K562 (cell line): ENCODE results near the gene NALCN. TPM values are rescaled to one million over a fixed set of nuclear protein-coding genes. Genes with fewer than 3 reads are reported as not detected.

Experiments used
- ATAC-seq: fragments of 200-7000 bp; cut with Tn5 transposase; 3 replicates; pipeline ENCODE4 v1.9.1; 2020; ENCODE audit warnings: moderate library complexity
- BruUV-seq: library from RNA; stranded (reverse); fragments of 400-500 nt; replicated peaks from 2 replicates; lab custom pipeline; 2021; lab: Mats Ljungman, UMichigan
- CTCF ChIA-PET: fragments of 300-600 bp; formaldehyde crosslinking; extraction: SDS; loops from one replicate; lab custom pipeline; 2021; ENCODE audit warnings: low intra/inter-chr PET ratio; lab: Yijun Ruan, JAX
- POLR2A ChIA-PET: fragments of 300-600, 350-650 bp; sonication (Branson Sonifier 250); formaldehyde crosslinking; extraction: SDS; loops from one replicate; lab custom pipeline; 2021; ENCODE audit warnings: antibody characterized with exemption, inconsistent platforms; lab: Yijun Ruan, JAX
- DNase-seq, 4 experiments: peaks; one replicate each; pipeline versions ENCODE4 v3.0.0 to v3.0.0-alpha.2; 2011 to 2018; ENCODE audit warnings: low spot score in 3 of 4, mixed read lengths in 3 of 4; ENCODE audit errors: extremely low read depth in 1 of 4
- FAIRE-seq: peaks from 2 replicates; lab custom pipeline; 2011; peaks lifted over from hg19 to GRCh38; lab: Jason Lieb, UNC
- H2AFZ ChIP-seq: 2 replicates; pipeline ENCODE4 v1.6.0; 2011; ENCODE audit warnings: low read depth, low read length, control low read depth, inconsistent platforms
- H3K27ac ChIP-seq: fragments of 200-600 bp; 3 replicates; pipeline ENCODE4 v1.8.0; 2011; ENCODE audit warnings: low read depth, mild to moderate bottlenecking, control low read depth, inconsistent platforms, low read length, moderate library complexity, mixed read lengths; ENCODE audit errors: extremely low read depth
- H3K27me3 ChIP-seq, 2 experiments: fragments of 300-600 bp in 1 of 2; 2 replicates in 1 of 2; 3 replicates in 1 of 2; pipeline versions ENCODE4 v1.6.0 to v1.8.0; 2011; ENCODE audit warnings: inconsistent platforms in 2 of 2, low read length in 2 of 2, mild to moderate bottlenecking in 1 of 2, mixed read lengths in 1 of 2, moderate library complexity in 1 of 2; ENCODE audit not compliant: control insufficient read depth in 2 of 2, insufficient read depth in 2 of 2
- H3K36me3 ChIP-seq: fragments of 300-600 bp; 3 replicates; pipeline ENCODE4 v1.8.0; 2011; ENCODE audit warnings: mild to moderate bottlenecking, low read length, inconsistent platforms; ENCODE audit not compliant: control insufficient read depth, insufficient read depth
- H3K4me1 ChIP-seq, 2 experiments: fragments of 200-600 bp in 1 of 2; replicated peaks in 1 of 2; 2 replicates in 1 of 2; 3 replicates in 1 of 2; pipeline versions ENCODE4 v1.5.1 to v1.8.0; 2011; ENCODE audit warnings: inconsistent platforms in 2 of 2, low read length in 2 of 2, mild to moderate bottlenecking in 1 of 2, mixed read lengths in 1 of 2, moderate library complexity in 1 of 2; ENCODE audit not compliant: control insufficient read depth in 2 of 2, insufficient read depth in 2 of 2
- H3K4me2 ChIP-seq: 2 replicates; pipeline ENCODE4 v1.6.1; 2011; ENCODE audit warnings: low read length, control low read depth, inconsistent platforms, mixed read lengths; ENCODE audit not compliant: insufficient read depth
- H3K4me3 ChIP-seq: fragments of 200-600 bp; sonication (generic), shearing (Covaris generic); 2 replicates; pipeline ENCODE4 v1.5.1; 2016; ENCODE audit warnings: control low read depth, inconsistent platforms
- H3K79me2 ChIP-seq: fragments of 200-600 bp; 3 replicates; pipeline ENCODE4 v1.8.0; 2011; ENCODE audit warnings: low read length, inconsistent platforms; ENCODE audit not compliant: control insufficient read depth, insufficient read depth
- H3K9ac ChIP-seq, 2 experiments: 2 replicates each; pipeline versions ENCODE4 v1.6.0 to v1.6.1; 2011; ENCODE audit warnings: low read depth in 2 of 2, low read length in 2 of 2, control low read depth in 1 of 2, inconsistent platforms in 1 of 2, mild to moderate bottlenecking in 1 of 2, mixed read lengths in 1 of 2; ENCODE audit not compliant: insufficient read depth in 1 of 2
- H3K9me1 ChIP-seq: one replicate; pipeline ENCODE4 v1.6.0; 2011; ENCODE audit warnings: inconsistent platforms, mild to moderate bottlenecking, low read length, moderate library complexity; ENCODE audit not compliant: control insufficient read depth, insufficient read depth
- H3K9me3 ChIP-seq: replicated peaks from 2 replicates; pipeline ENCODE4 v1.5.1; 2011; ENCODE audit warnings: low read depth, low read length, inconsistent platforms; ENCODE audit not compliant: control insufficient read depth, insufficient read depth
- H4K20me1 ChIP-seq: replicated peaks from 2 replicates; pipeline ENCODE4 v1.6.1; 2011; ENCODE audit warnings: low read length, inconsistent platforms, mixed read lengths; ENCODE audit not compliant: control insufficient read depth, insufficient read depth
- BHLHE40 ChIP-seq: IDR thresholded peaks from 2 replicates; pipeline ENCODE4 v1.6.1; 2011; ENCODE audit warnings: low read length, improper control_type of control experiment
- ETS1 ChIP-seq: conservative IDR thresholded peaks from 2 replicates; pipeline ENCODE4 v1.6.1; 2011; ENCODE audit warnings: low read depth, mild to moderate bottlenecking, low read length; ENCODE audit not compliant: control insufficient read depth
- LARP7 ChIP-seq: fragments of 450-650 bp; IDR thresholded peaks from 2 replicates; pipeline ENCODE4 v1.6.1; 2016
- MGA ChIP-seq: fragments of 450-650 bp; IDR thresholded peaks from 2 replicates; pipeline ENCODE4 v1.6.1; 2016; ENCODE audit warnings: mild to moderate bottlenecking, moderate library complexity
- SIN3B ChIP-seq: fragments of 450-650 bp; IDR thresholded peaks from 2 replicates; pipeline ENCODE4 v1.6.1; 2017; ENCODE audit warnings: low read depth, mild to moderate bottlenecking, moderate library complexity
- TFAM ChIP-seq: fragments of 250-450 bp; sonication (Bioruptor Pico); conservative IDR thresholded peaks from 2 replicates; pipeline ENCODE4 v1.5.0; 2021; ENCODE audit warnings: mild to moderate bottlenecking, moderate library complexity
- U2AF1 ChIP-seq: fragments of 200-400 bp; formaldehyde crosslinking; optimal IDR thresholded peaks from 2 replicates; pipeline ENCODE3; 2017; ENCODE audit warnings: mild to moderate bottlenecking, low read depth, low read length, moderate library complexity
- USF2 ChIP-seq: sonication (generic); formaldehyde crosslinking; IDR thresholded peaks from 2 replicates; pipeline ENCODE4 v1.5.0; 2020; ENCODE audit warnings: missing genetic modification reagents
- ZNF217 ChIP-seq: sonication (generic); formaldehyde crosslinking; IDR thresholded peaks from 2 replicates; pipeline ENCODE4 v1.8.0; 2022; ENCODE audit warnings: mild to moderate bottlenecking, missing genetic modification reagents
- in situ Hi-C: fragments of 300-500 bp; cut with MboI; formaldehyde crosslinking; loops from 4 replicates; pipeline ENCODE4 v1.15.0; 2018; ENCODE audit warnings: inconsistent platforms, mixed read lengths
- intact Hi-C: fragments of 100-400 bp; cut with micrococcal nuclease; formaldehyde crosslinking; loops from 2 replicates; pipeline ENCODE4 v1.14.2; 2022
- polyA plus RNA-seq, 8 experiments: library from polyadenylated mRNA; depleted of rRNA in 4 of 8; stranded (reverse) in 5 of 8; unstranded in 3 of 8; fragments of >200 nt; fragmentation: Nextera tagmentation in 2 of 8; fragmentation: Illumina TruSeq in 1 of 8; extraction: Ambion mirVana in 2 of 8; extraction: Trizol in 1 of 8; gene quantifications; 2 replicates each; pipeline versions ENCODE4 v1.2.1 to v1.2.3, GENCODE V29; 2011 to 2014; ENCODE audit warnings: inconsistent platforms in 1 of 8, missing spikeins in 1 of 8
- total RNA-seq, 7 experiments: library from RNA; depleted of rRNA in 6 of 7; stranded (reverse); fragments of >200 nt in 6 of 7; fragmentation: Illumina TruSeq in 2 of 7; extraction: Trizol in 2 of 7; gene quantifications; 2 replicates each; pipeline versions ENCODE4 v1.2.1 to v1.2.3, GENCODE V29; 2011 to 2021; ENCODE audit warnings: low replicate concordance in 1 of 7

Gene NALCN
- total and polyA plus RNA-seq, 9 of the 15 experiments (the other 6 are each of a cell fraction or from before 2014, with no cell fraction given), result not detected

GRCh38 chr13:101211261-101211660 lies 205.0 kb downstream of the NALCN start:
- intact Hi-C loops, result no loop called here
- in situ Hi-C loops, result no loop called here

More at GRCh38 chr13:101211261-101211660, 205.0 kb downstream of the NALCN start:
- Histone ChIP-seq H3K4me2 (no peak overlapping the region), H3K27ac (no peak overlapping the region), H2AFZ (no peak overlapping the region), H3K4me3 (no peak overlapping the region), H3K4me1 (no peaks in the 10 kb centered on the region), H3K27me3 (no peaks in the 10 kb centered on the region), H3K79me2 (no peaks in the 10 kb centered on the region), H4K20me1 (no peaks in the 10 kb centered on the region), H3K36me3 (no peaks in the 10 kb centered on the region), H3K9me3 (no peaks in the 10 kb centered on the region), H3K9me1 (no peaks in the 10 kb centered on the region), H3K9ac (no peak overlapping the region)
- no peak for TF ChIP-seq ETS1
- no peak for TF ChIP-seq BHLHE40
- no peak for TF ChIP-seq TFAM (CRISPR knock-in tag)
- TF ChIP-seq LARP7, result no peak
- no peak for TF ChIP-seq USF2 (CRISPR knock-in tag)
- TF ChIP-seq MGA, result no peak
- no peak for TF ChIP-seq SIN3B
- TF ChIP-seq U2AF1, result no peak
- TF ChIP-seq ZNF217, result no peak
- CTCF ChIA-PET, result no interaction called here
- no TSS peak for BruUV-seq
- no peak for FAIRE-seq
- no peak for ATAC-seq
- POLR2A ChIA-PET, result no interaction called here
- no peak for DNase-seq
